Measurements from ENCODE around the gene F9.
"Not testable (repeated sequence)": the region's sequence is repeated elsewhere in the genome, so short reads cannot be mapped to it uniquely, and the experiment has no call there.

The F9 gene
- total RNA-seq = 0 reads per million in 2 donors

DNA sequence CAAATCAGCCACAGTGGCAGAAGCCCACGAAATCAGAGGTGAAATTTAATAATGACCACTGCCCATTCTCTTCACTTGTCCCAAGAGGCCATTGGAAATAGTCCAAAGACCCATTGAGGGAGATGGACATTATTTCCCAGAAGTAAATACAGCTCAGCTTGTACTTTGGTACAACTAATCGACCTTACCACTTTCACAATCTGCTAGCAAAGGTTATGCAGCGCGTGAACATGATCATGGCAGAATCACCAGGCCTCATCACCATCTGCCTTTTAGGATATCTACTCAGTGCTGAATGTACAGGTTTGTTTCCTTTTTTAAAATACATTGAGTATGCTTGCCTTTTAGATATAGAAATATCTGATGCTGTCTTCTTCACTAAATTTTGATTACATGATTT, at the start of gene F9:
F9 (plus strand) TSS at position 190 of the 400 bp plus-strand sequence; CDS start at position 216, 26 bp downstream.
- no peak for DNase-seq

DNA sequence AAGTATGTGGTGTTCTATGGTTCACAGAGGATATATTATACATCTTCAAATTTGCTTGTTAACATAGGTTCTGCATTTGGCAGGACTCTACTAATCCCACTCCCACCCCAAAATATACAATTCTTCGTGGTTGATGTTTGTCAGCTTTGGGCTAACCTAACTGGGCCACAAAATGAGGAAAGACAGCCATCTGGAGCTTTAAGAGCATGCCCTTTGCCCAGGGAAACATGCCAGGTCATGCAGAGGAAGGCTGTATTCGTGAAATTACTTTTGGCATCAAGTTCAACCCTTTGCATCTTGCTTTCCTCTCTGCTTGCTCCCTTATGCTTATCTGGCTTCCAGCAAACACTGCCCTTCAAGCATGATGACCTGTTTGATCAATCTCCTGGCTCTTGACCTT, 46.8 kb upstream of the F9 start:
- no peak for DNase-seq

DNA sequence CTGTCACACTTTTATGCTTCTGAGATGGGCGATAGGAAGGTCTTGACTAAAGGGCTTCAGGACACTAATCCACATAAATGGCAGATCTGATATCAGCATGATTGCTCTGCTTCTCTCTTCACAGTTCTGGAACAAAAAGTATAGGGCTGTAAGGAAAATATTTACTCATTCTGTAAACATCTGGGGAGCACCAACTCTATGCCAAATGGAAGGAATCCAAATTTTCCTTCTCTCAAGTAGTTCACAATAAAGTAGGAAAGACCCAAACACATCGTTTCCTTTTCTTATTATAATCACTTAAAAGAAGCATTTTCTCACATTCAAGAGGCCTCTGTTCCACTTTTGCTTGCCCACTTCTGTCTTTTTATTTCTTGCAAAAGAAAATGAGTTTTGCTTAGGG, 45.9 kb upstream of the F9 start:
- DNase-seq = no peak

DNA sequence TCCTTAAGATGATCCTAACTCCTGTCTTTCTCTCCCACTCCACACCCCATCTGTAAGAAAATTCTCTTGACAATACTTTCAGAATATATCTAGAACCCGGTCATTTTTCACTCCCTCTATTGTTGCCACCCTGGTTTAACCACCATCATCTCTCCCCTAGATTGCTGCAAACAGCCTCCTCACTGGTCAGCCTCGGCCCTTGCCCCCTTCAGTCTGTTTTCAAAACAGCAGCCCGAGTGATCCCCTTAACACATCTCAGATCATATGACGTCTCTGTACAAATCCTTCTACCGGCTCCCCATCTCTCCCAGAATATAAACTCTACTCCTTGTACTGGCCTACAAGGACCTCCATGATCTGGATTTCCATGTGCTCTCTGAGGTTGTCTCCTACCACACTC, 35.2 kb upstream of the F9 start:
- no peak for DNase-seq

DNA sequence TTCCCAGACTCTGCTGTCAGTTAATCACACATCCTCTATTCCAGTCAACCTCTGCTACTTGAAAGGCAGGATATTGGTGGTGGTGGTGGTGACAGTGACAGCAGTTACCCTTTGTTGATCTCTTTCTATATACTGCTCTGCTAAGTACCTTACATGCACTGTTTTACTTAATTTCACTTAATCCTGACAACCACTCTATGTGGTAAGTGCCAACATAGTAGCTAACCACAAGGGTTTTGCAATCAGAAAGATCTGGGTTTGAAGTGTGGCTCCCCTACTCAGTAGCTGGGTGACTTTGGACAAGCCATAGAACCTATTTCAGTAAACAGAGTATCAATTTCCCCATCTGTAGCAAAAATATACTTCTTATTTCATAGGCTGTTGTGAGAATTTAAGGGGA, 24.2 kb upstream of the F9 start:
- DNase-seq = no peak

DNA sequence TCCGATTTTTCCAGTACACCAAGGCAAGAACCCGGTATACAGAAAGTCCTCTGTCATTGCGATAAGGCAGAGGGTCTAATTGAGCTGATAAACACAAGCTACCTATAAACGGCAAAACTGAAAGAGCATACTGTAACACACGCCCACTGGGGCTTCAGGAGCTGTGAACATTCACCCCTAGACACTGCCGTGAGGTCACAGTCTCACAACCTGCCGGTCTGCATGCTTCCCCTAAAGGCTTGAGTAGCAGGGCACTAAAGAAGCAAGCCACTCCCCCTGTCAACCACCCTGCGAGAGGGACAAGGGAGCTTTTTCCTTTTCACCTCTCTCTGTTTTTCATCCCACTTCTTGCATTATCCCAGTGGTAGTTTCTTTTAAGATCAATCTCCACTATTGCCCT, 22.4 kb upstream of the F9 start:
- no peak for DNase-seq

DNA sequence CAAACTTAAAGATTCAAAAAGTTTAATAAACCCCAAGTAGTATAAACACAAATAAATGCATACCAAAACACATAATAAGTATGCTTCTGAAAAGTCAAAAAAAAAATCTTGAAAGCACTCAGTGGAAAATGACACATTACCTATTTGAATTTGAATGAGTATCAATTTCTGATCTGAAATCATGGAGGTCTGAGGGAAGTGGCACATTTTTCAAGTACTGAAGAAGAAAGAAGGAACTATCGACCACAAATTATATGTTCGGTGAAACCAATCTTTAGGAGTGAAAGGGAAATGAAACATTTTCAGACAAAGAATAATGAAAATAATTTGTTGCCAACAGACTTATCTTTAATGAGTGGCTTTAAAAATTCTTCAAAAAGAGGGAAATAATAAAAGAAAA, 12.1 kb upstream of the F9 start:
- no peak for DNase-seq

DNA sequence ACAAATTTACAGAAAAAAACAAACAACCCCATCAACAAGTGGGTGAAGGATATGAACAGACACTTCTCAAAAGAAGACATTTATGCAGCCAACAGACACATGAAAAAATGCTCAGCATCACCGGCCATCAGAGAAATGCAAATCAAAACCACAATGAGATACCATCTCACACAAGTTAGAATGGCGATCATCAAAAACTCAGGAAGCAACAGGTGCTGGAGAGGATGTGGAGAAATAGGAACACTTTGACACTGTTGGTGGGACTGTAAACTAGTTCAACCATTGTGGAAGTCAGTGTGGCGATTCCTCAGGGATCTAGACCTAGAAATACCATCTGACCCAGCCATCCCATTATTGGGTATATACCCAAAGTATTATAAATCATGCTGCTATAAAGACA, 1.7 kb upstream of the F9 start:
- DNase-seq = not testable (repeated sequence)

DNA sequence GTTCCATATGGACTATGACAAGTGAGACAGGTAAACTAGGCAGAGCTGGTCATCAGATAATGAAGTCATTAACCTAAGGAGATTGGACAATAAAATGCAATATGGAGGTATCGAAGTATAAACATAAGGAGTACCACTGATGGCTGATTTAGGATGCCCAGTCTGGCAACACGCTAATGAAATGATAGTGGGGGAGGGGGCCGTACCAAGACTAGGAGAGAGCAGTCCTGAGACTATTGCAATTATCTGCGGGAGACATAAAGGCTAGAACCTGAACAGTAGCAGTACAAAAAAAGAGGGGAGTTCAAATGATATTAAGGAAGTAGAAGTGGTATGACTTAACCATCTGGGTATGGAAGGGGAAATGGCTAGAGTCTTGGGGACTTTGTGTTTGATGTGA, 2.3 kb downstream of the F9 start:
- DNase-seq = no peak

DNA sequence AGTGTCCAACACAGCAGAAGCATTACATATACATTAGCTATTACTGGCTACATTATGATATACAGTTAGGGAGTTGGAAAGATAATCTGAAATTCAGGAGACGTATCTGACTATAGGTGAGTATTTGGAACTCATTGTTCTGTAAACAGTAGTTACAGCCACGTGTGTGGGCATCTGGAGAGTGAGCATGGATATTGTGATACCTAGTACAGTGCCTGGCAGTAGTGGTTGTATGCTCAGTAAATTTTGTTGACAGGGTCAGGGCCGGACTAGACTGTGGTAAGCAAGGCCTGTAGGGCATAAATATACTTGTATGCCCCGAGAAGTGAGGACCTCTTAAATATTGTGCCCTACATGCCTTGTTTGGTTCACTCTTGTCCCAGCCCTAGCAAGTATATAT, 2.9 kb downstream of the F9 start:
- no peak for DNase-seq

DNA sequence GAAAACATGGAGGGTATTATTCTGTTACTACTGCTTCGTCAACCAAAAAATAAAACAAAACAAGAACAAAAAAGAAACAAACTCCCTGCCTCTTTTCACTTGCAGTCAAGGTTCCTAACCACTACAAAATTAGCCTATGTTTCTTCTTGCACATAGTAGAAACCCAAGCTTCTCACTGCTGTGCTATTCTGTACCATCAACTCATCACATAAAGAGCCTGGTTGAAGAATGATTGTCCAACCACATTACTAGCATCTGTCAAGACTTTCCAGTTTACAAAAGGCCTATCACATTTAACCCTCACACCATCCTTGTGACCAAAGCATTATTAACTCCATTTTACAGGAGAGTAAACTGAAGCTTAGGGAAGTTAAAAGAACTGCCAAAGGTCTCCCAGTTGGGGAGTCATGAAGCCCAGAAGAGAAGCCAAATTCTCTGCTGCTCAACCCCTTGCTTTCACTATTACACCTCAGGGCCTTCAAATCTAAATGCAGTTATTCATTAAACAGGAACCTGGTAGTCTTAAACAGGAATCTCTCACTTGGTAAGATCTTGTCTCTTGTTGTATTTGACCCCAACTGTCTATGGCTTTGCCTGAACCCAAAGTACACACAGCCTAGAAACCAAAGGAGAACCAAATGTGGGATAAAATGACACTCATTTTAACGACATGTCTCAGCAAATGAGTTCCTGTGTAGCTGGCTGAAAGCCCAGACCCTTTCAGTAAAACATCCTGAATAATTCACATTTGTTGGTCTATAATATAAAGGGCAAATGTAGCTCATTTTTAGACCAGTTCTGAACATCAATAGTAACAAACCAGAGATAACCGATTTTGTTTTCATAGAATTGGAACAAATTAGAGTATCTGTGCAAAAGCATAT, 8.6 kb downstream of the F9 start:
- DNase-seq = no peak

DNA sequence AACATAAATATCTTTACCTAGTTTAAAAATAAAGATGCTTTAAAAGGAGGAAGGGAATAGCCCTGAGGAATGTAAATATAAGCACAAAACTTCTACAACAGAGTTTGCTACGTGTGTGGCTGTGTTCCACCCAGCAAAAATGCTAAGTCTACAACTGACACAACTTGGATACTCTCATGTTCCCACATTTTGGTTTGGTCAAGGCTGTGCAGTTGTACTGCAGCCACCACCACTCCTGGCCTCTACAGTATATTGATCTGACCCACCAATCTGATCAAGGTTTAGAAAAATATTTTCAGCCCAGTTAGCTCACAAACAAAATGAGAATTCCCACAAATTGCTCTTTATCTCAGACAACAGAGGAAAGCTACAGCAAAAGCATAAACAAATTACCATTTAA, 12.1 kb downstream of the F9 start:
- DNase-seq = no peak

DNA sequence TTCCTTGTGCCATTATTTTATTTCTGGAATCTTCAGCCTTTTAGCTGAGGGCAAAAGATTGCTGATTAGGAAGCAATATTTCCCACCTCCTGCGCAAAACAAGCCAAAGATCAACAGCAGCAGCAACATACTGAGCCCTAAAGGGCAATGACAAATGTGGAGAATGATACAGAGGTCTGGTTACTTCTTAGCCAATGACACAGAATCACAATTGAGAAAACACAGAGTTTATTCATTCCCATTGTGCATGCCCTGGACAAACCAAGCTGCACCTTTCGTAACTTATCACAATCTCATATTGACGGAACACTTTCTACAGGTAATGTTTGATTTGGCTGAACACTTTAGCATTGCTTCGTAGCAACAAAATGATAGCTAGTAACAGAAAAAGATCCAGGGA, 13.4 kb downstream of the F9 start:
- DNase-seq = no peak

DNA sequence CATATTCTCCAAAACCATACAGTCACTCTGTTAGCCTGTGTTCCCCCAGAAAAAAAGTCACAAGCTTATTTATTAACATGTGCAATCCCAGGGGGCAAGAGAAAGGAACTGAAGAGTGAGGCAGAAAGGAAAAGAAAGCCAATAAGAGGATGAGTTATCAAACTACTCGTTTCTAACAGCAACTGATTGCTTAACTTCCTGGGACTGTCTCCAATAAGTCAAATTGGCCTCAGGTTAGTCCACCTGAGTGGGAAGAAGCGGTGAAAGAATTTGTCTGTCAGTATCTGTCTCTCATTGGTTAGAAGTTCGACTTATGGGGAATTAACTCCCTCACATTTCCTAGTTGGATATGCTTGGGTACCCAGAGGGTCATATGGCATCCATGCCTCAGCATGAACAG, 14.1 kb downstream of the F9 start:
- DNase-seq = no peak

DNA sequence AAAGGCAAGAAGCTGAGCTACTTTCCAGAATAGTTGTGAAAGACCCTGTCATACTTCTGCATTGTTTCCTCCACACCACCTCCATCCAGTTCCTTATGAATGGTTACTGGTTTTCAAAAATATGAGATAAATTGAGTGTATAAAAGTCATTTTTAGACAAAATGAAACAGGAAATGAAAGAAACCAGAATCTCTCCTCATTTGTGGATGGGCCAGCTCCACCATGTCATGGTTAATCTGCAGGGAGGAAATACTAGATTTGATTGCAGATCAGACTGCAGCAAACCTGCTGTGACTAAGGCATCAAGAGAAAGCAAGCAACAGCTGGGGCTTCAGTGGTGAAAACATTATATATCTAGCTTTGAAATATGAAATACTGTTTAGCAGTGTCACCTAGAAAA, 23.8 kb downstream of the F9 start:
- no peak for DNase-seq

DNA sequence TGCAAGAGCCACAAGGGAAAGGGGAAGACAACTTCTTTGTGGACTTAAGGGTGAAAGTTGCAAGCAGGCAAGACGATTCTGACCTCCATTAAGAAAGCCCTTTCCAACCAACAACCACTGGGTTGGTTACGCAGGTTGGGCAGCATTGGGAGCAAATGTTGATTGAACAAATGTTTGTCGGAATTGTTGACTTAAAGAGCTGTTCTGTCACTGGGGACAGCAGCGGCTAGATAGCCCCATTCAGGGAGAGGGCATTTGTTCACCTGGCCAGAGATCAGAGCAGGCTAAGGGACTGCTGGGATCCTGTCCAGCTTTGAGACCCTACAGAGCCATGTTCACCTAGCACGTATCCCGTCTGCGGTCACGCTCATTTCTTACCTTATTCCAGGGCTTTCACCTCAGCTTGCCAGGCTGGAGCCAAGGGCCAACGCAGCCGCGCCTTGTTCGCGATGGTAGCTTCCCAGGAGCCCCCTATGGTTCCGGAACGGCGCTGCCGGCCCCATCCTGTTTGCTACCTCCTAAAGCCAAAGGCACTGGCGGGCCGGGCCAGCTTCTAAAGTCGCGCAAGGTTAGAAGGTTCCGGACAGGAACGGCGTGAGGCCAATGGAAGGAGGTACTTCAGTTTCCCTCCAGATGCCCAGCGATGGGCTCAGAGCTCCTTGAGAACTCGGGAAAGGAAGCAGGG, 24.6 kb downstream of the F9 start:
- DNase-seq = no peak

DNA sequence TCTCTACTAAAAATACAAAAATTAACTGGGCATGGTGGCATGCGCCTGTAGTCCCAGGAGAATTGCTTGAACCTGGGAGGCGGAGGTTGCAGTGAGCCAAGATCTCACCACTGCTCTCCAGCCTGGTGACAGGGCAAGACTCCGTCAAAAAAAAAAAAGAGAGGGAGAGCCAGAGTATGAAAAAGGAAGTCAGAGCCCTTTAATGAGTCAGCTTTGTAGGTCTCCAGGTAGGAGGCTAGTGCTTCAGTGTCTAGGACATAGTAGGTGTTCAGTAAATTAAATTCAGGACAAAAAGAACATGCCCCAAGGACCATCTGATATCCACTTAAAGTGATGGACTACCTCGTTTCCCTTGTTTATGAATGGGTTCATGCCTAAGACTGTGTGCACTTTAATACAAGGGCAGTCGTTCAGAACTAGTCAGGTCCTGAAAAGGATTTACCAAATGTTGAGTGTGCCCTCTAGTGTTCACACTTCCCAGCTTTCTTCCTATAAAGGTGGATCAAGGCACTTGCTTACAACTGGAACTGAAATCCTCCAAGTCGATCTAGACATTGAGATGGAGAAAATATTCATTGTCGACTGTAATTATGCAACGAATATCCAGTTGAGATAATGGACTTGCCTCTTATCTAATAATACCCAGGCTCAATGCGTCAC, 29.0 kb downstream of the F9 start:
- DNase-seq = no peak

DNA sequence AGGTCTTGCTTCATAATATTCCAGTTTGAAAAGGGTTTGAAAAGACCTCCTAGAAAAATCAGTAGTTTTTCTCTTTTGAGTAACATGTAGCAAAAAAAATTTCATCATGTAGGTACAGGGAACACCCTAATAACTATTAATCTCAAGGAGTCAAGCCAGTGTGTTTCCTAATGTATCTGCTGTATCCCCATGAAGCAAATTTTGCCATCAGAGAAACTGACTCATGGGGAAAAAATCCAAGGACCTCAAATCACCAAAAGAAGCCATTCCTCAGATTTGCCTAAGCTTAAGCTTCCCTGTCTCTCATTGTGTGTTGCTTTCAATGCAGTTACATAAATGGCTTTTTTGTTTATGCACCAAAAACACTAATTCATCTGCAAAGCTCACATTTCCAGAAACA, 29.7 kb downstream of the F9 start:
- DNase-seq = no peak

DNA sequence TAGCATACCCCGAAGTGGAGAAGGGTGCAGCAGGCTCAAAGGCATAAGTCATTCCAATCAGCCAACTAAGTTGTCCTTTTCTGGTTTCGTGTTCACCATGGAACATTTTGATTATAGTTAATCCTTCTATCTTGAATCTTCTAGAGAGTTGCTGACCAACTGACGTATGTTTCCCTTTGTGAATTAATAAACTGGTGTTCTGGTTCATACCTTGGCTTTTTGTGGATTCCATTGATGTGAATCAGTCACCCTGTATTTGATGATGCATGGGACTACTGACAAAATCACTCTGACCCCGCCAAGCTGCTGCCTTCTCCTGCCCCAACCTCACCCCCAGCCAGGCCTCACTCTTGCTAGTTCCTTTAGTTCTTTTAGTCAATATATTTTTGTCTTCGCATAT, 32.7 kb downstream of the F9 start:
- DNase-seq = no peak

DNA sequence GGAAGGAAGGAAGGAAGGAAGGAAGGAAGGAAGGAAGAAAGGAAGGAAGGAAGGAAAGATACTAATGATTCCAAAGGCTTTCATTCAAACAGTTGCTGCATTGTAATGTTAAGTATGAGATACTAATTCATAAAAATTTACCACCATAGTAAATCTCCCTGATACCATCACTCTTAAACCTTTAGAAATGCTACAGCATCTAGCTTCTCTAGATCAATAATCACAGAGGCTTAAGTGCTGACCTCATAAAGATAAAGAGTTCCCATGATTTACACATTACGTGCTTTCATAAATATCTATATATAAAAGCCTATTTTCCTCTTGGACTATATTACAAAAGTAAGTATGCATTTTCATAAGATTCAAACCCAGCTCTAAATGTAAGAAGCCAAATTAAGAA, 36.4 kb downstream of the F9 start:
- DNase-seq = no peak

DNA sequence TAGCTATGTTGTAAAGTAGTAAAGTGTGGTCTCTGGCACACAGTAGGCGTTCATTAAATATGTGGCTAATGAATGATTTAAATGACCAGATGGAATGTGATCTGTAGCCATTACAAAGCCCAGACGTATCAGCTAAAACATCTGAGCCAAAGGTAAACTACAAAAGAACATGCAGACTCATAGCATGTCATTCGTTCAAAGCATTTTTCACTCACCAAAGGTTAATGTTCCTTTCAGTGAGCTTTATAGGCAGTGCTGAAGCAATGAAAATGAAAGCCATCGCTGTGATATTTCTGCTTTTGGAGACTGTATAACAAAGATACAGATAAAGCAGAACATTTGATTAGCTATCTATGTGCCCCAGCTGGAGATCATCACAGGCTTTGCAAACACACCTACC, 50.5 kb downstream of the F9 start:
- no peak for DNase-seq

DNA sequence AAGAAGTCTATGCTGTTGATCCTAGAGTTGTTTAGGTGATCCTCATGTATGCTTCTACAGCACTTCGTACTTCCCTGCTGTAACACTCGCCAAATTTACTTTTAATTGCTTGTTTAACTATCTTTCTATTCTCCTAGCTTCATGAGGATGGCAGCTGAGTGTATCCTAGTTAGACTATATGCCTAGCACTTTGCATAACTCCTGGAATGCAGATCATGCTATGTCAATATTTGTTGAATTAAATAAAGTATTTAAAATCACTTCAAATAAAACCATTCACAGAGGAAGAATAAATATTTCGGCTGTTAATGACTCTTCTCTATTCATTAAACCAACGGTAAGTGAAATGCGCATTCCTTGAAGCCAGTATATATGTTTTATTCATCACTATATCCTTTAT, 55.1 kb downstream of the F9 start:
- no peak for DNase-seq

DNA sequence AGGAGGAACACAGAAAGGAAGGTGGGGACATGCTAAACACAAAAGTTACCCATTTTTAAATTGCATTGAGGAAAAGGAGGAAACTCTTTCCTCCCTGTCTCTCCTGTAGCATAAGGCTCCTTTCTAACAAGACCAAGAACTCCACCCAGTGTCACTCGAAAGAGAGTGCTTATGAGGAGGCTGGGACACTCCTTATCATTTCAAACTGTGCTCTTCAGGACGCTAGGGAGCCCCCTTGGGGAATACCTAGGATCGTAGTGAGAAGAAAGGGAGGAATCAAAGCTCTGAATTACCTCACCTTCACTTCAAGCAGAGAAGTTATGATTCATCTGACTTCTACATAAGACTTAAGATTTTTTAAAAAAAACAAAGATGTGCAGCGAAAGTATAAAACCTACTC, 65.5 kb downstream of the F9 start:
- no peak for DNase-seq

DNA sequence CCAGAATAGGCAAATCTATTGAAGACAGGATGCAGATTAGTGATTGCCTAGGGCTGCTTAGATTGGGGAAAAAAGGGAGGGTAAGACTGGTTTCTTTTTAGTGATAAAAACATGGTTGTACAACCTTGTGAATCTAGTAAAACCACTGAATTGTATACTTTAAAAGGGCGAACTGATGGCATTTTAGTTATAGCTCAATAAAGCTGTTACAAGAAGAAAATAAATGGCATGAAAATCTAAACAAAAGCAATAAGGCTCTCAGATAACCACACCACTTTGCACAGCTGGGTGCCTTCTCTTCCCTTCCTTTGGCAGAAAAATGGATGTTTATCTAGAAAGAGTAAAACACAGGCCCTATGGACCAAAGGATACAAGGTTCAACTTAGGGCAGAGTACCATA, 69.6 kb downstream of the F9 start:
- DNase-seq = no peak

Data from T-helper 9 cell (primary cell).